HCT116 (cell line): ENCODE results near the gene SDK2.

Experiments
- EZH2 ChIP-seq: fragments of 200-600 bp; sonication (generic); IDR thresholded peaks from 2 replicates; pipeline ENCODE4 v1.6.1; 2017; ENCODE audit warnings: antibody characterized with exemption, mixed run types
- POLR2A ChIP-seq: IDR thresholded peaks from 2 replicates; pipeline ENCODE4 v1.7.0; 2011; ENCODE audit warnings: borderline replicate concordance; ENCODE audit not compliant: insufficient read depth, insufficient read length; ENCODE audit errors: extremely low read depth
- POLR2AphosphoS5 ChIP-seq: IDR thresholded peaks from 2 replicates; pipeline ENCODE4 v1.6.1; 2011; ENCODE audit warnings: mild to moderate bottlenecking, low read depth, low read length, moderate library complexity
- ZNF274 ChIP-seq: fragments of 200-500 bp; sonication (Bioruptor generic); IDR thresholded peaks from 2 replicates; pipeline ENCODE4 v1.6.1; 2014; ENCODE audit warnings: mild to moderate bottlenecking, low read depth, low read length, inconsistent platforms
- TF ChIP-seq, protein P1 (sequence below), 3 experiments: fragments of 200-600 bp in 1 of 3; sonication (generic) in 1 of 3; IDR thresholded peaks in 2 of 3; conservative IDR thresholded peaks in 1 of 3; 2 replicates each; pipeline ENCODE4 v1.5.1; 2012 to 2017; ENCODE audit warnings: low read depth in 2 of 3, low read length in 2 of 3, antibody characterized with exemption in 1 of 3, borderline replicate concordance in 1 of 3, control low read depth in 1 of 3, mild to moderate bottlenecking in 1 of 3, mixed read lengths in 1 of 3, mixed run types in 1 of 3, moderate library complexity in 1 of 3; ENCODE audit not compliant: insufficient read depth in 1 of 3
- TF ChIP-seq, protein P2 (sequence below): IDR thresholded peaks from 2 replicates; pipeline ENCODE4 v1.6.1; 2011; ENCODE audit warnings: mild to moderate bottlenecking, low read length, moderate library complexity; ENCODE audit not compliant: insufficient replicate concordance; ENCODE audit errors: extremely low read depth
- TF ChIP-seq, protein P3 (sequence below): IDR thresholded peaks from 2 replicates; pipeline ENCODE4 v1.6.1; 2012

DNA sequence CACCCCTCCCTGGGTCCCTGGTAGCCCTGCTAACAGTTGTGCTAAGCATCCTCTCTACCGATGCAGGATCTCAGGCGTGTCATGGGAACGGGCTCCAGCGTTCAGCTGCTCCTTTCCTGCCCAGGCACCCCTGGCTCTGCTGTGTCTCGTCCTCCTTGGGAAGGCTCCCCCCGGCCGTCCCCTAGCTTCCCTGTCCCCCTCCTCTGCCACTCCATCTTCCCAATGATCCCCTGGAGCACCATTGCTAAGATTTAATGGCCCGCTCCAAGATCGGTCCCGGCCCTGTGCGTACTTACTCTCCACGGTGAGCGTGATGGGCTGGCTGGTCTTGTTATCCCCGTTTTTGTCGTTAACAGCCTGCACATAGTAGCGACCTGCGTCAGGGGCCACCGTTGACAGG, 196.9 kb downstream of the SDK2 start:
- TF ChIP-seq, protein P1, sequence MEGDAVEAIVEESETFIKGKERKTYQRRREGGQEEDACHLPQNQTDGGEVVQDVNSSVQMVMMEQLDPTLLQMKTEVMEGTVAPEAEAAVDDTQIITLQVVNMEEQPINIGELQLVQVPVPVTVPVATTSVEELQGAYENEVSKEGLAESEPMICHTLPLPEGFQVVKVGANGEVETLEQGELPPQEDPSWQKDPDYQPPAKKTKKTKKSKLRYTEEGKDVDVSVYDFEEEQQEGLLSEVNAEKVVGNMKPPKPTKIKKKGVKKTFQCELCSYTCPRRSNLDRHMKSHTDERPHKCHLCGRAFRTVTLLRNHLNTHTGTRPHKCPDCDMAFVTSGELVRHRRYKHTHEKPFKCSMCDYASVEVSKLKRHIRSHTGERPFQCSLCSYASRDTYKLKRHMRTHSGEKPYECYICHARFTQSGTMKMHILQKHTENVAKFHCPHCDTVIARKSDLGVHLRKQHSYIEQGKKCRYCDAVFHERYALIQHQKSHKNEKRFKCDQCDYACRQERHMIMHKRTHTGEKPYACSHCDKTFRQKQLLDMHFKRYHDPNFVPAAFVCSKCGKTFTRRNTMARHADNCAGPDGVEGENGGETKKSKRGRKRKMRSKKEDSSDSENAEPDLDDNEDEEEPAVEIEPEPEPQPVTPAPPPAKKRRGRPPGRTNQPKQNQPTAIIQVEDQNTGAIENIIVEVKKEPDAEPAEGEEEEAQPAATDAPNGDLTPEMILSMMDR (IDR thresholded peaks at IDR 0.05 in 2 of 3, conservative IDR thresholded peaks at IDR 0.05 in 1 of 3; ENCODE audit: borderline replicate concordance in 1 of 3, insufficient read depth in 1 of 3, low read depth in 2 of 3, low read length in 2 of 3) = no peak
- TF ChIP-seq, protein P2, sequence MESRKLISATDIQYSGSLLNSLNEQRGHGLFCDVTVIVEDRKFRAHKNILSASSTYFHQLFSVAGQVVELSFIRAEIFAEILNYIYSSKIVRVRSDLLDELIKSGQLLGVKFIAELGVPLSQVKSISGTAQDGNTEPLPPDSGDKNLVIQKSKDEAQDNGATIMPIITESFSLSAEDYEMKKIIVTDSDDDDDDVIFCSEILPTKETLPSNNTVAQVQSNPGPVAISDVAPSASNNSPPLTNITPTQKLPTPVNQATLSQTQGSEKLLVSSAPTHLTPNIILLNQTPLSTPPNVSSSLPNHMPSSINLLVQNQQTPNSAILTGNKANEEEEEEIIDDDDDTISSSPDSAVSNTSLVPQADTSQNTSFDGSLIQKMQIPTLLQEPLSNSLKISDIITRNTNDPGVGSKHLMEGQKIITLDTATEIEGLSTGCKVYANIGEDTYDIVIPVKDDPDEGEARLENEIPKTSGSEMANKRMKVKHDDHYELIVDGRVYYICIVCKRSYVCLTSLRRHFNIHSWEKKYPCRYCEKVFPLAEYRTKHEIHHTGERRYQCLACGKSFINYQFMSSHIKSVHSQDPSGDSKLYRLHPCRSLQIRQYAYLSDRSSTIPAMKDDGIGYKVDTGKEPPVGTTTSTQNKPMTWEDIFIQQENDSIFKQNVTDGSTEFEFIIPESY = no peak
- TF ChIP-seq POLR2A (no peak), EZH2 (no peak), POLR2AphosphoS5 (no peak), ZNF274 (no peak)
- TF ChIP-seq, protein P3, sequence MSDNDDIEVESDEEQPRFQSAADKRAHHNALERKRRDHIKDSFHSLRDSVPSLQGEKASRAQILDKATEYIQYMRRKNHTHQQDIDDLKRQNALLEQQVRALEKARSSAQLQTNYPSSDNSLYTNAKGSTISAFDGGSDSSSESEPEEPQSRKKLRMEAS = no peak
